Astrocyte (in vitro differentiated cells and primary cell): ENCODE data around the gene ANO8.

Experiments
- CTCF ChIP-seq: IDR thresholded peaks from 2 replicates; pipeline ENCODE4 v1.5.1; 2011; ENCODE audit warnings: low read depth, mild to moderate bottlenecking, inconsistent platforms, low read length, moderate library complexity; ENCODE audit not compliant: insufficient read depth
- EZH2 ChIP-seq: IDR thresholded peaks from 2 replicates; pipeline ENCODE4 v1.6.1; 2012; ENCODE audit warnings: mild to moderate bottlenecking, low read length, inconsistent platforms; ENCODE audit not compliant: insufficient read depth

DNA sequence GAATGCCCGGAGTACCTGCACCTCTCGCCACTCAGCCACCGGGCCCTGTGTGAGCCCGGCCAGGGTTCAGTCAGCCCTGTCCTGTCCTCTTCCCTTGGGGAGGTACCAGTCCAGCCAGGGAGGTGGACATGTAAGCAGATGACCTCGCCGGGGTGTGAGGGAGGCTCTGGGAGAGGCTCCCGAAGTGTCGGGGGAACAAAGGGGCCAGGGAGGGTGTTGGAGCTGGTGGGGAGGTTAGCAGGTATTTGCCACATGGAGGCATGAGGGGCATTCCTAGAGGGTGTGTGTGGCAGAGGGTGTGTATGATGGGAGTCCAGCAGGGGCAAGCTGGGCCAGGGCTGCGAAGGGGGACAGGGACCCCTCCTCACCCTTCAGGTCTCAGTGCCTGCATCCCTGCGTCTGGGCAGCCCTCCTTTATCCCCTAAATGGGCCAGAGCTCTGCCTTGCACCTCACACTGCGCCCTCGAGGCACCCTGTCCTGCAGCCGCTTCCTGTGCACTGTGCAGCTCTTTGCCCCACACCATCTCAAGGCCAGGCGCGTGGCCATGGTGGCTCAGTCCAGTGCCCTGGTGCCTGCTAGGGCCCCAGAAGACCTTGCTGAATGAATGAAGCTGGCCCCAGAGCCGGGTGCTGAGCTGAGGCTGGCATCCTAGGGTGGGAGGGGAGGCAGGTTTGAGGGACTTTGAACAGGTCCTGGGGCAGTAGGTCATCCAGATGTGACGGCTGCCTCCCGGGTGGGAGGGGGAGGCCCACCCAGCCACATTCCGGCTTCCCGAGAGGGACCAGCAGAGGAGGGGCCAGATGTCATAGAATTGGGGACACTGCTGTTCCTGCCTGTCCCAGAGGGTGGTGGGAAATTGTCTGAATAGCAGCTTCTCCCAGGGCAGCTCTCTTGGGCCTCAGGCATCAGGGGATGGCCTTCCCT, 22.2 kb downstream of the ANO8 start:
- TF ChIP-seq CTCF (no peak), EZH2 (no peak)
